Measurements from ENCODE around the gene JUP.

GRCh38 chr17:41784207-41784744, 2.2 kb downstream of the JUP start:
- TF ChIP-seq DPF2 (CRISPR knock-in tag; IDR thresholded peaks at IDR 0.05; ENCODE audit: borderline replicate concordance, low read depth), result no peak
- no peak for TF ChIP-seq PRDM10 (CRISPR knock-in tag; IDR thresholded peaks at IDR 0.05; ENCODE audit: low read depth)
- TF ChIP-seq MZF1 (CRISPR knock-in tag; IDR thresholded peaks at IDR 0.05; ENCODE audit: borderline replicate concordance), result no peak
- TF ChIP-seq POLR2A (IDR thresholded peaks at IDR 0.05; ENCODE audit: insufficient read depth in 1 of 2, low read depth in 2 of 2, low read length in 2 of 2), result no peak
